GM19328 (cell line): ENCODE measurements around the gene C12orf42.
"Not testable (repeated sequence)": the region's sequence is repeated elsewhere in the genome, so short reads cannot be mapped to it uniquely, and the experiment has no call there.

Experiments used
- ATAC-seq: cut with Tn5 transposase; IDR thresholded peaks from one replicate; pipeline ENCODE4 v1.9.1; 2021; ENCODE audit warnings: mild to moderate bottlenecking, moderate library complexity; ENCODE audit not compliant: unreplicated experiment

C12orf42 gene

GRCh38 chr12:103498990-103499389, 3.2 kb upstream of the C12orf42 start:
- no peak for ATAC-seq

- ATAC-seq, result peak; percentile 37
Observed at GRCh38 chr12:103494734-103495468, 867 bp downstream of the C12orf42 start.

- no peak for ATAC-seq
Observed at GRCh38 chr12:103494051-103494733, 1.6 kb downstream of the C12orf42 start.

- no peak for ATAC-seq
Observed at GRCh38 chr12:103493199-103493598, 2.6 kb downstream of the C12orf42 start.

GRCh38 chr12:103482365-103482764, 13.4 kb downstream of the C12orf42 start:
- ATAC-seq, result no peak

GRCh38 chr12:103475073-103475472, 20.7 kb downstream of the C12orf42 start:
- ATAC-seq, result no peak

GRCh38 chr12:103470664-103471063, 25.1 kb downstream of the C12orf42 start:
- ATAC-seq, result no peak

- no peak for ATAC-seq
Observed at GRCh38 chr12:103469719-103470118, 26.0 kb downstream of the C12orf42 start.

GRCh38 chr12:103468837-103469236, 26.9 kb downstream of the C12orf42 start:
- ATAC-seq, result no peak

GRCh38 chr12:103462675-103463074, 33.1 kb downstream of the C12orf42 start:
- ATAC-seq, result peak; percentile 86

GRCh38 chr12:103457471-103457870, 38.3 kb downstream of the C12orf42 start:
- ATAC-seq, result no peak

- ATAC-seq, result no peak
Observed at GRCh38 chr12:103456006-103456405, 39.8 kb downstream of the C12orf42 start.

GRCh38 chr12:103455020-103455763, 40.6 kb downstream of the C12orf42 start:
- no peak for ATAC-seq

GRCh38 chr12:103444983-103445382, 50.8 kb downstream of the C12orf42 start:
- no peak for ATAC-seq

GRCh38 chr12:103442822-103443221, 52.9 kb downstream of the C12orf42 start:
- ATAC-seq, result no peak

GRCh38 chr12:103442182-103442555, 53.6 kb downstream of the C12orf42 start:
- ATAC-seq, result no peak

- ATAC-seq, result peak; percentile 94
Observed at GRCh38 chr12:103441437-103442181, 54.2 kb downstream of the C12orf42 start.

- ATAC-seq, result not testable (repeated sequence)
Observed at GRCh38 chr12:103434165-103435105, 61.3 kb downstream of the C12orf42 start.

- no peak for ATAC-seq
Observed at GRCh38 chr12:103431950-103432349, 63.8 kb downstream of the C12orf42 start.

GRCh38 chr12:103431387-103431786, 64.4 kb downstream of the C12orf42 start:
- no peak for ATAC-seq
